Stomach (tissue), 9 donors: ENCODE measurements around the gene PIEZO1. TPM values are rescaled to one million over a fixed set of nuclear protein-coding genes. Genes with fewer than 3 reads are reported as not detected.
"Not testable (repeated sequence)": the region's sequence is repeated elsewhere in the genome, so short reads cannot be mapped to it uniquely, and the experiment has no call there.

Source experiments
- DNase-seq, 2 donors: peaks; one replicate each; pipeline versions ENCODE4 v3.0.0 to v3.0.0-alpha.2; 2013 to 2019
- H3K27ac ChIP-seq, 5 donors: fragments of 200-600 bp in 4 of 5; sonication (generic) in 4 of 5; one replicate each; pipeline ENCODE4 v1.5.1; 2013 to 2019; ENCODE audit warnings: mild to moderate bottlenecking in 1 of 5, moderate library complexity in 1 of 5
- H3K27me3 ChIP-seq, 3 donors: fragments of 200-600 bp; sonication (generic); one replicate each; pipeline ENCODE4 v1.5.1; 2017 to 2019; ENCODE audit warnings: mixed run types in 1 of 3
- H3K36me3 ChIP-seq, 4 donors: fragments of 200-600 bp; sonication (generic); 1 replicate in 3 of 4; 2 replicates in 1 of 4; pipeline ENCODE4 v1.5.1; 2016 to 2019
- H3K4me1 ChIP-seq, 4 donors: fragments of 200-600 bp; sonication (generic); one replicate each; pipeline ENCODE4 v1.5.1; 2016 to 2019
- H3K4me3 ChIP-seq, 4 donors: fragments of 200-600 bp; sonication (generic) in 3 of 4; one replicate each; pipeline ENCODE4 v1.5.1; 2016 to 2019; ENCODE audit warnings: mild to moderate bottlenecking in 1 of 4
- H3K9me3 ChIP-seq, 4 donors: fragments of 200-600 bp; sonication (generic); one replicate each; pipeline ENCODE4 v1.5.1; 2016 to 2019
- EP300 ChIP-seq: sonication (generic); formaldehyde crosslinking; IDR thresholded peaks from one replicate; pipeline ENCODE4 v1.6.1; 2017; ENCODE audit warnings: antibody characterized with exemption
- POLR2A ChIP-seq, 4 donors: fragments of 450-650 bp; IDR thresholded peaks; one replicate each; pipeline ENCODE4 v1.6.1; 2016; ENCODE audit warnings: antibody characterized with exemption in 4 of 4, control low read depth in 2 of 4, mild to moderate bottlenecking in 1 of 4, moderate library complexity in 1 of 4
- POLR2AphosphoS5 ChIP-seq, 3 donors: sonication (generic); formaldehyde crosslinking; IDR thresholded peaks; one replicate each; pipeline ENCODE4 v1.6.1; 2016; ENCODE audit warnings: antibody characterized with exemption in 3 of 3
- WGBS, 5 donors: extraction: QIAGEN DNeasy Blood & Tissue Kit in 3 of 5; methylation state at CpG; one replicate each; pipeline versions ENCODE4 v1.1.5 to v1.1.7; 2013 to 2018; 5-methylcytosine and 5-hydroxymethylcytosine counted together
- intact Hi-C: fragments of 100-400 bp; cut with DNase I; formaldehyde crosslinking; loops from one replicate; pipeline ENCODE4 v1.15.1; 2023; ENCODE audit warnings: low total_unique reads
- polyA plus RNA-seq, 3 donors: library from polyadenylated mRNA; stranded (reverse); fragments of 200-250 nt; gene quantifications; one replicate each; pipeline ENCODE4 v1.2.3, GENCODE V29; 2013
- total RNA-seq, 5 donors: library from RNA; depleted of rRNA; stranded (reverse); fragments of >200 nt; gene quantifications; one replicate each; pipeline versions ENCODE4 v1.1.0 to v1.2.3, GENCODE V29; 2014 to 2016
- TF ChIP-seq, protein P1 (sequence below), 7 experiments: fragments of 450-650 bp in 4 of 7; fragments of 200-600 bp in 3 of 7; sonication (generic) in 3 of 7; IDR thresholded peaks; one replicate each; pipeline ENCODE4 v1.5.1; 2016 to 2019; ENCODE audit warnings: antibody characterized with exemption in 7 of 7, control low read depth in 2 of 7, mild to moderate bottlenecking in 1 of 7
- donor health status: healthy with polysubstance abuse.
- donor health status: Bipolar disorder and iron deficiency.
- donor health status: healthy.

Gene PIEZO1
- total and polyA plus RNA-seq, 8 donors, result 43.7 to 171 (median 115) TPM

DNA sequence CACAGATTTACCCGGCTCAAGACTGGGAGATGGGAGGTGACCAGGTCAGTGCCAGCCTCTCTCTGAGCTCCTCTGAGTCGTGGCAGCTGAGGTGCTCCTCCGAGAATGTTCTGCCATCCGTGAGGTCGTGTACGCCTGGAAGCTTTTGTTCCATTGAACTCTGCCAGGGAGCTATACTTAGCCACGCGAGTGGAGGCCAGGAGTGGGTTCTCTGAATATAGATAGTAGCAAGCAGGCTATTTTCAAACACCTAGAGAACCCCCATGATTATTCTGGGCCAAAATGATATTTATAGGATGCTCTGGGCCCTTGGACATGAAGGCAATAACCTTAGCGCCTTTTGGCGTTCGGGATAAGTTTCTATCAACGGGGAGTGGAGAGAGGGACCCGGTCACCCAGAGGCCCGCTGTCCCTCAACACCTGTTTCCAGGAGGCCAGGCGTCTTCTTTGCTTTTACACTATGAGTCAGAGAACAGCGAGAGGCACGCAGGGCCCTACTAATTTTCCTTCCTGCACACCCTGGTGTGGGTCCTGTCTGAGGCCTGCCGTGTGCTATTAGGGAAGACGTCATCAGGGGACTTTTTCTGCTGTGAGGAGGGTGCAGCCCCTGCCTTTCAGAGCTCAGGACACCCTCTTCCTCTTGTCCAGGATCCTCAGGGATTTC is 111.2 kb downstream of the PIEZO1 start:
- intact Hi-C loops, result no loop called here
- no peak overlapping the region for H3K4me3 ChIP-seq
- 83 to 92% (median 88%) methylated on average over 19 of the region's 19 CpGs for WGBS, 5 donors
- H3K27me3 ChIP-seq, result peaks cover 0 to 16% (median 0%) of the 10 kb centered on the region in 3 donors
- H3K9me3 ChIP-seq, result no peaks in the 10 kb centered on the region
- TF ChIP-seq EP300 (no peak), POLR2A (IDR thresholded peaks at IDR 0.05) (no peak), POLR2AphosphoS5 (IDR thresholded peaks at IDR 0.05) (no peak)
- TF ChIP-seq, protein P1, sequence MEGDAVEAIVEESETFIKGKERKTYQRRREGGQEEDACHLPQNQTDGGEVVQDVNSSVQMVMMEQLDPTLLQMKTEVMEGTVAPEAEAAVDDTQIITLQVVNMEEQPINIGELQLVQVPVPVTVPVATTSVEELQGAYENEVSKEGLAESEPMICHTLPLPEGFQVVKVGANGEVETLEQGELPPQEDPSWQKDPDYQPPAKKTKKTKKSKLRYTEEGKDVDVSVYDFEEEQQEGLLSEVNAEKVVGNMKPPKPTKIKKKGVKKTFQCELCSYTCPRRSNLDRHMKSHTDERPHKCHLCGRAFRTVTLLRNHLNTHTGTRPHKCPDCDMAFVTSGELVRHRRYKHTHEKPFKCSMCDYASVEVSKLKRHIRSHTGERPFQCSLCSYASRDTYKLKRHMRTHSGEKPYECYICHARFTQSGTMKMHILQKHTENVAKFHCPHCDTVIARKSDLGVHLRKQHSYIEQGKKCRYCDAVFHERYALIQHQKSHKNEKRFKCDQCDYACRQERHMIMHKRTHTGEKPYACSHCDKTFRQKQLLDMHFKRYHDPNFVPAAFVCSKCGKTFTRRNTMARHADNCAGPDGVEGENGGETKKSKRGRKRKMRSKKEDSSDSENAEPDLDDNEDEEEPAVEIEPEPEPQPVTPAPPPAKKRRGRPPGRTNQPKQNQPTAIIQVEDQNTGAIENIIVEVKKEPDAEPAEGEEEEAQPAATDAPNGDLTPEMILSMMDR (IDR thresholded peaks at IDR 0.05), result no peak
- no peak overlapping the region for H3K27ac ChIP-seq
- H3K36me3 ChIP-seq, result peaks cover 5 to 27% (median 13%) of the 10 kb centered on the region in 4 donors
- H3K4me1 ChIP-seq, result peaks cover 0 to 5% (median 0%) of the 10 kb centered on the region in 4 donors
- no peak for DNase-seq

- Histone ChIP-seq H3K4me3 (no peak overlapping the region), H3K9me3 (no peaks in the 10 kb centered on the region), H3K27me3 (peaks cover 0 to 6% (median 0%) of the 10 kb centered on the region in 3 donors), H3K27ac (no peak overlapping the region), H3K4me1 (no peaks in the 10 kb centered on the region), H3K36me3 (peaks cover 3 to 24% (median 11%) of the 10 kb centered on the region in 4 donors)
- TF ChIP-seq POLR2AphosphoS5 (IDR thresholded peaks at IDR 0.05), result no peak
- TF ChIP-seq EP300, result no peak
- TF ChIP-seq, protein P1 (IDR thresholded peaks at IDR 0.05), result no peak
- TF ChIP-seq POLR2A (IDR thresholded peaks at IDR 0.05), result no peak
- 46 to 66% (median 63%) methylated on average over 7 to 11 of the region's 11 CpGs for WGBS, 5 donors
- intact Hi-C loops, result no loop called here
- no peak for DNase-seq
Observed at GRCh38 chr16:88672776-88673175, 112.2 kb downstream of the PIEZO1 start.

DNA sequence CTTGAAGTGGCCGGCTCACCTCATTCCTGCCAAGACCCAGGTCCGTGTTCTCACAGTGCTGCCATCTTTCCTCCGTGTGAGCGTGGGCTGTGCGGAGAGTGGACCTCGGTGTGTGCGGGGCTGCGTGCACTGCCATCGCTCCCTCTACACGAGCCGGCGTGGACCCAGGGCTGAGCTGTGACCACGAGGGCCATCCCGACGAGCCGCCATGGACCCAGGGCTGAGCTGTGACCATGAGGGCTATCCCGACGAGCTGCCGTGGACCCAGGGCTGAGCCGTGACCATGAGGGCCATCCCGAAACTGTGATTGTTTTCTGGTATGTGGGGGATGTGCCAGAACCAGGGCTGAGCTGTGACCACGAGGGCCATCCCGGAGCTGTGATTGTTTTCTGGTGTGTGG is 113.2 kb downstream of the PIEZO1 start:
- intact Hi-C loops, result no loop called here

DNA sequence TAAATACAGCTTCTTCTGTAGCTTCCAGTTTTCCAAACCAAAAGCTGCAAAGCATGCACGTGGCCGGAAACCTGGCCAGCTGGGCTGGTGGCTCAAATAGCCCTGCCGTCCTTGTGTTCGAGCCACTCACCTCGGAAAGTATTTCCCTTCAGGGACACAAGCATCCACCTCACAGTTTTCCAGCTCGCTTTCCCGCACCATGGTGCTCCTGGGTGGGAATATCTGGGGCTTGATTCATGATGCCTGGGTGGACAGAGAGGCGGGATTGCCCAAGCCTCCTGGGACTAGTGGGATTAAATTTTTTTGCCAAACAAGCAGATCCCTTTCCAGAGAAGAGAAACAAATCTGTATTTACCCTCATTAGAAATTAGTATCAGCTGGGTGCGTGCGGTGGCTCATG is 115.0 kb downstream of the PIEZO1 start:
- no peak overlapping the region for H3K27ac ChIP-seq
- intact Hi-C loops, result no loop called here
- DNase-seq, result no peak
- H3K4me3 ChIP-seq, result no peak overlapping the region
- TF ChIP-seq POLR2A (IDR thresholded peaks at IDR 0.05), result no peak
- TF ChIP-seq POLR2AphosphoS5 (IDR thresholded peaks at IDR 0.05), result no peak
- TF ChIP-seq EP300, result no peak
- TF ChIP-seq, protein P1 (IDR thresholded peaks at IDR 0.05), result no peak
- H3K27me3 ChIP-seq, result no peaks in the 10 kb centered on the region
- H3K36me3 ChIP-seq, result peaks cover 0 to 17% (median 6%) of the 10 kb centered on the region in 4 donors
- no peaks in the 10 kb centered on the region for H3K9me3 ChIP-seq
- 76 to 85% (median 84%) methylated on average over 9 to 10 of the region's 10 CpGs for WGBS, 5 donors
- peaks cover 0 to 5% (median 0%) of the 10 kb centered on the region in 4 donors for H3K4me1 ChIP-seq

More for the DNA sequence above, 113.2 kb downstream of the PIEZO1 start:
- no peaks in the 10 kb centered on the region for H3K27me3 ChIP-seq
- no peak overlapping the region for H3K27ac ChIP-seq
- no peaks in the 10 kb centered on the region for H3K4me1 ChIP-seq
- peaks cover 0 to 17% (median 10%) of the 10 kb centered on the region in 4 donors for H3K36me3 ChIP-seq
- no peak for TF ChIP-seq POLR2AphosphoS5 (IDR thresholded peaks at IDR 0.05)
- no peak for TF ChIP-seq POLR2A (IDR thresholded peaks at IDR 0.05)
- no peak for TF ChIP-seq EP300
- TF ChIP-seq, protein P1 (IDR thresholded peaks at IDR 0.05), result no peak
- no peaks in the 10 kb centered on the region for H3K9me3 ChIP-seq
- WGBS, 5 donors, result 85 to 94% (median 91%) methylated on average over 18 to 23 of the region's 23 CpGs
- no peak overlapping the region for H3K4me3 ChIP-seq
- DNase-seq, result no peak

- H3K27me3 ChIP-seq, intact Hi-C loops, DNase-seq, H3K9me3 ChIP-seq, H3K27ac ChIP-seq, H3K4me1 ChIP-seq, H3K4me3 ChIP-seq: not testable (repeated sequence)
- 90 to 96% (median 93%) methylated on average over 8 of the region's 8 CpGs for WGBS, 5 donors
- H3K36me3 ChIP-seq, result peaks cover 0 to 17% (median 6%) of the 10 kb centered on the region in 4 donors
Observed at GRCh38 chr16:88669493-88669892, 115.5 kb downstream of the PIEZO1 start.
